IPS DF 19.7 (cell line): ENCODE measurements around the gene ZDHHC20.

Experiments
- DNase-seq: peaks from one replicate; pipeline ENCODE4 v3.0.0-alpha.2; 2013; ENCODE audit warnings: low read depth, low spot score

Gene ZDHHC20

DNA sequence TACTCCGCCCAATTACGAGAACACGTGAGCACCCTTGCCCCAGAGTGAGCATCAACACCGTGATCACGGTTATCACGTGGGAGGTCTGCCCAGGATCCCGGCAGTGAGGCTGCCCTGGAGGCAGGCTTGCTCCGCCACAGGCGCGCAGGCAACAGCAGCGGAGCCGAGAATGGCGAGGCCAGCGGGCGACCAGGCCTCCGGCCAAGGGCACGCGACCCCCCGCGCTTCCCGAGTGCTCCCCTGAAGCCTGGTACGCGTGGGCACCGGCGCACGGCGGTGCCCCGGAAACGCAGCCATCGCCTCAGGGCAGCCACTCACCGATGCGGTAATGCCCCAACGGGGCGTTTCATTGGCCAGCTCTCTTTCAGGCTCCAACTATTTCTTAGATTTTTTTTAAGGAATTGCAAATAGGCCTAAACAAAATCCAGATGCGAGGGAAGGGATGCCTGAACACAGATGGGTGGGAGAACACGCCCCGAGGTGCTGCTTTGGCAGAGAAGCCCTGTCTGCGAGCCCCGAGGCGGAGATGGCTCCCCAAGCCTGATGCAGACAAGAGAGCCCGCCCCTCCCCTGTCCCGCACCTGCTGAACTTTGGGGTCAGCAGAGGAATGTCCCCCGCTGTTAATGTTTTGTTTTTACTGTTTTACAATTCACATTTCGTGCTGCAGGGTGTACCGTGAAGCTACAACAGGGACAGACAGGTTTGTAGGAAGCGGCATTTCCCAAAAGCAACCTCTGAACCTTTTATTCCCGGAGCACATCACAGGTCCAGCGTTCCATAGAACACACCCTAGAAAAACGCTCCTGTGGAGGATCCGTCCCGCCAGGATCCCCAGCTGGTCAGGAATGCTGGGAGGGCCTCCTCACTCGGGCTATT lies 132.7 kb downstream of the ZDHHC20 start:
- peak; percentile 80 for DNase-seq

DNA sequence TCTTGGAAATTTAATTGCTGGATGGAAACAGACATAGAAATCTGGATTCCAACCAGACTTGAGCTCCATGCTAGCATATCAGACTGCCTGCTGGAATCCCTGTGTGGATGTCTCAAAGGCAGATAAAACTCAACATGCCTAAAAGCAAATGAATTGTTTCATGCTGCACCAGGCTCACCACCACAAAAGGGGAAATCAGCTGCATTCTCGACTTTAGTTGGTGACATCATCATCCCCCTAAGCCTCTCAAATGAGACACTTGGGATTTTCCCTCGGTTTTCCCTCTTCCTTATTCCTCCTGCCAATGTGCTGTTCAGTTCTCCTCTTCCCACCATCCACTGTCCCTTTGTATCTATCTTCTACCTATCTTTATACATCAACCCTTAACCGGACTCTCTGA lies 134.3 kb downstream of the ZDHHC20 start:
- DNase-seq: no peak

DNA sequence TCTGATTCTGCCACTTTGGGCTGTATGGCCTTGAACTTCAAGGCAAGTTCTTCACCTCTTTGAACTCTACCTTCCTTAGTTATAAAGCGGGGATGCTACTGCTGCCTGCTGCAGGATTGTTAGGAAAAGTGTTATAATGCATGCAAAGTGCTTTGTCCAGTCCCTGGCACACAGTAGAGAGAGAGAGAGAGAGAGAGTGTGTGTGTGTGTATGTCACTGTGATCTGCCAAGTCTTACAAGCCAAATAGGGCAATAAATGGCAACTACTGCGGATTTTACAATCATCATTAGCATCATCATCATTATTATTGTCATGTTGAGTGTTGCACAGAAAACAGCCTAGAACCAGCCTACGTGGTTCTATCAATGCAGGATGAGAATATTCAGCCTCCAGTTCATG lies 136.1 kb downstream of the ZDHHC20 start:
- DNase-seq: no peak
